ENCODE results near the gene OLIG1.

The OLIG1 gene

DNA sequence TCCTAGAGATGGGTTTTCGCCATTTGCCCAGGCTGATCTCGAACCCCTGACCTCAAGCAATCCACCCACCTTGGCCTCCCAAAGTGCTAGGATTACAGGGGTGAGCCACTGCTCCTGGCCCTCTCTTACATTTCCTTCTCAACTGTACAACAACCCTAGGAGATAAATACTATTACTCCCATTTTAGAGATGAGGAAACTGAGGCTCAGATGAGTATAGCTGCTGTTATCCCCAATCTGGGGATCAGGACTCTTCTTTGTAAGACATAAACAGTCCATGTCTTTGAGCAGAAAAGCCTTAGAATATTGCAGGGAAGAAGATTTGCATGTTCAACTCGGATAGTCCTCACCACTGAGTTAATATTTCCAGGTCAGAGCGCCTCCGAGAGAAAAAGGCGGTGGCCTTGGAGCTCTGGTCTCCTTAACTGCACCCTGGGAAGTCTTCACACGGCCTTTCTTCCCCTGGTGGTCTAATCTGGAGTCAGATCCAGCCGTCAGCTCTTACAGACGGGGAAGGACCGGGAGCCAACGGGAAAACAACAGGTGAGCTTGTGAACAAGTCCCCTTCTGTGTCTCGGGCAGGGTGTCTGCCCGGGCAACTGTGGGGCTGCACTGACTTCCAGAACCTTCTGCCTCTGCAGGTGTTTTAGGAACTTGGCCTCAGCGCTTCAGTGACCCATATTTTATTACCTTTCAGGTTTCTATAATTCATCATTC lies 5.9 kb upstream of the OLIG1 start:
- DNase-seq (ENCODE audit: low spot score): no peak

DNA sequence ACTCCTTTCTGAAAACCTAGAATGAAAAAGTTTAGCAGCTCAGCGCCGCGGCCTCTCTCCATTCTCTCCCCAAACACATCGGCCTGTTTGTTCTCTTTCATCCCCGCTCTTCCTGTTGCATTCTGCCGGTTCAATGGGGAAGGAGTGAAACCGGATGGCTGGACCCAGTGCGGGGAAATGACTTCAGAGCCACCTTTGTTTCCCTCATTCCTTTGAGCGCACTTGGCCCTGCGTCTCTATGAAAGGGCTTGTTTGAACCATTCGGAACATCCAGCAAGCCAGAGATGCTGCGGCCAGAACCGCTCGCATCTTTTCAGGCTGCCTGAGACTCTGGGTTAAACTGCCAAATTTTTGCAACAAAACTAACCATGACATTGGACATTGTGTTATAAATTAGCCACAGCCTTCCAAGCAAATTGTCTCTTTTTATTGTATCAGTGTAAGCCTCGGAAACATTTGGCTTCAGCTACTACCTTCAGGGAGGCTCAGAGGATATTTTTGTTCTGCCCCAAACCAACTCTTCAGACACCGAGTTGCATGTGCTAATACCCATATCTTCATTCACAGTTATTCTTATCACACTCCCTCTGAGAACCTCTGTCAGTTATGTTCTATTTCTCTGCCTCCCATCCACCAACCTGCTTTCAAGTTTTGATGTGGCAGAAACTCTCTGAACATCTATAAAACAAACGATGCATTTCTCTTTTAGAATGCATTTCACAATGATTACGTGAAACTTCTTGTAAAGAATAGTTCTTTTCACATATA lies 5.1 kb upstream of the OLIG1 start:
- no peak for DNase-seq (ENCODE audit: low spot score)

DNA sequence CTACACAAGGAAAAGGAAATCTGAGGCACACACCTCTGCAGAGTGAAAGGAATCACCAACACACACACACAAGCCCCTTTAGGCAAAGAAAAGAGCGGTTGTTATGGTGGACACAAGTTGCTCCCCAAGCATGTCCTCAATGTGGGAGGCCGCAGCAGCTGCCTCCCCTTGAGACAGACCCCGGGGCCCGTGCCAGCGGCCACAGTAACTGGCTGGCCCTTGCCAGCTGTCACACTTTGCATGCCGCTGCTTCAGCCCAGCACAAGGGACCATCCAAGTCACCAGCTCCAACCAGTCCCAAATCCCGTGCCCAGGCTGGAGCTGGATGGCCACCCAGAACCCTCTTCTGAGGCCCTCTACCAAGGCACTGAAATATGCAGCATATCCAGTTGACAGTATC lies 2.9 kb upstream of the OLIG1 start:
- no peak for DNase-seq (ENCODE audit: low spot score)

DNA sequence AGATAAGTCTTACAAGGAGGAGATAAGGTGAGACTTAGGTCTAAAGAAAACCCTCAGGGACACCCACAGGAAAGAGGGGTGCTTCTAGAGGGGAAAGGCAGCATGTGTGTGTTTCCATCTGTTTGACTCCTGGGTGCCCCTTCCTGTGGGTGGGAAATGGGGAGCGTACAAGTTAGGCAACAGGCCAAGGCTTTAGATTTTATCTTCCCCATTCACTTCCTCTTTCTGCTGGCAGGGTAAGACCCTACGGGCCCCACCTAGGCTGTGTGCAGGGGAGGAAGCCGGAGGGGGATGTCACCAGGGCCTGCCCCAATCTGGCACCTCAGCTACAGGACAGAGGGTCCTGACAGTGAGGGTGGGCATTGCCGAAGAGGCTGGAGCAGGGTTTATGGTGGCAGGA lies 2.5 kb upstream of the OLIG1 start:
- DNase-seq (ENCODE audit: low spot score): no peak

DNA sequence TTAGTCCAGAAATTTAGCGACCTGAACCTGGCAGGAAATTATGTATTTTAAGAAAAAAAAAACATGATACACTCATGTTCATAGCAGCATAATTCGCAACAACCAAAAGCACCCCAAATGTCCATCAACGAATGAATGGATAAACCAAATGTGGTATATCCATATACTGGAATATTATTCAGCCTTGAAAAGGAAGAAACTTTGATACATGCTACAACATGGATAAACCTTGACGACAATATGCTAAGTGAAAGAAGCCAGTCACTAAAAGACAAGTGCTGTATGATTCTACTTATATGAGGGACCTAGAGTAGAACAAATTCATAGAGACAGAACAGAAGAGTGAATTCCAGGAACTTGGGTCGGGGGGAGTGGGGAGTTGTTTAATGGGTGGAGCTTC lies 698 bp upstream of the OLIG1 start:
- no peak for DNase-seq (ENCODE audit: low spot score)

DNA sequence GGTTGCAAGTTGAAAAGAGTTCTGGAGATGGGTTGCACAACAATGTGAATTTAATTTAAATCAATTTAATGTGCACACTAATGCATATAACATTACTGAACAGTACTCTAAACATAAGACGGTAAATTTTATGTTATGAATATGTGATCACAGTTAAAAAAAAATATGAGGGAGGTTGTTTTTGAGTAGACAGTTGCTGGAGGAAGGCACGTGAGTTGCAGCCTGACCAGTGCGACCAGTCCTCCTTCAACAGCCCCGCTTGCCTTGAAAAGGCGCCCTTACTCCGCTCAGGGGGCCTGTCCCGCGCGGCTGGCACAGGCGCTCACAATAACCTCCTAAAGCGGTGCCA lies 322 bp upstream of the OLIG1 start:
- no peak for DNase-seq (ENCODE audit: low spot score)

DNA sequence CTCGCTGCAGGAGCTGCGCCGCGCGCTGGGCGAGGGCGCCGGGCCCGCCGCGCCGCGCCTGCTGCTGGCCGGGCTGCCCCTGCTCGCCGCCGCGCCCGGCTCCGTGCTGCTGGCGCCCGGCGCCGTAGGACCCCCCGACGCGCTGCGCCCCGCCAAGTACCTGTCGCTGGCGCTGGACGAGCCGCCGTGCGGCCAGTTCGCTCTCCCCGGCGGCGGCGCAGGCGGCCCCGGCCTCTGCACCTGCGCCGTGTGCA lies 730 bp downstream of the OLIG1 start:
- no peak for DNase-seq (ENCODE audit: low spot score)

DNA sequence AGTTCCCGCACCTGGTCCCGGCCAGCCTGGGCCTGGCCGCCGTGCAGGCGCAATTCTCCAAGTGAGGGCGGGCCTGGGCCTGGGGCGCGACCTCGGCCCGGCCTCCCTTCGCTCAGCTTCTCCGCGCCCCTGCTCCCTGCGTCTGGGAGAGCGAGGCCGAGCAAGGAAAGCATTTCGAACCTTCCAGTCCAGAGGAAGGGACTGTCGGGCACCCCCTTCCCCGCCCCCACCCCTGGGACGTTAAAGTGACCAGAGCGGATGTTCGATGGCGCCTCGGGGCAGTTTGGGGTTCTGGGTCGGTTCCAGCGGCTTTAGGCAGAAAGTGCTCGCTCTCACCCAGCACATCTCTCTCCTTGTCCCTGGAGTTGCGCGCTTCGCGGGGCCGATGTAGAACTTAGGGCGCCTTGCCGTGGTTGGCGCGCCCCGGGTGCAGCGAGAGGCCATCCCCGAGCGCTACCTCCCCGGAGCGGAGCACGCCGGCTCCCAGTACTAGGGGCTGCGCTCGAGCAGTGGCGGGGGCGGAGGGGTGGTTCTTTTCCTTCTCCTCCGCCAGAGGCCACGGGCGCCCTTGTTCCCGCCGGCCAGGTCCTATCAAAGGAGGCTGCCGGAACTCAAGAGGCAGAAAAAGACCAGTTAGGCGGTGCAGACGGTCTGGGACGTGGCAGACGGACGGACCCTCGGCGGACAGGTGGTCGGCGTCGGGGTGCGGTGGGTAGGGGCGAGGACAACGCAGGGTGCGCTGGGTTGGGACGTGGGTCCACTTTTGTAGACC lies 1.2 kb downstream of the OLIG1 start:
- DNase-seq (ENCODE audit: low spot score): no peak

DNA sequence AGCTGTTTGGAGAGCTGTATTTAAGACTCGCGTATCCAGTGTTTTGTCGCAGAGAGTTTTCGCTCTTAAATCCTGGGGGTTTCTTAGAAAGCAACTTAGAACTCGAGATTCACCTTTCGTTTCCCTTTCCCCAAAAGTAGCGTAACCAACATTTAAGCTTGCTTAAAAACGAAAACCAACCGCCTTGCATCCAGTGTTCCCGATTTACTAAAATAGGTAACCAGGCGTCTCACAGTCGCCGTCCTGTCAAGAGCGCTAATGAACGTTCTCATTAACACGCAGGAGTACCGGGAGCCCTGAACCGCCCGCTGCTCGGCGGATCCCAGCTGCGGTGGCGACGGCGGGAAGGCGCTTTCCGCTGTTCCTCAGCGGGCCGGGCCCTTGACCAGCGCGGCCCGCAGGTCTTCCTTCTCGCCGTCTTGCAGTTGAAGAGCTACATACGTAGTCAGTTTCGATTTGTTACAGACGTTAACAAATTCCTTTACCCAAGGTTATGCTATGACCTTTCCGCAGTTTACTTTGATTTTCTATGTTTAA lies 1.9 kb downstream of the OLIG1 start:
- no peak for DNase-seq (ENCODE audit: low spot score)

DNA sequence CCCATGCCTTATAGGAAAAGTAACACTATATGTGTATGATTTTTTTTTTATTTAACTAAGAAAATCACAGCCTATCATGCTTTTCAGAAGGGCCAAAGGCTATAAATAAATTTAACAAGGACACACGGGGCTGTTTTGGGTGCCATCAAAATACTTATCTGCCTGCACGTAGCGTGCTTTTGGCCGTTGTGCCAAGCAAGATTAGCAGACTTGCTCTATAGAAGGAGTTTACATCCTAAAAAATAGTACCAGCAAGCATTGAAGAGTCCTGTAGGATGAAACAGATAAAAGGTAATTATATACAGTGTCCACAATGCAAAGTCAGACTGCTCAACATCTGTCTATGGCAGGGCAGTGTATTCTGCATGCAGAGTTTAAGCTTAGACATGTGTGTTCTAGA lies 3.7 kb downstream of the OLIG1 start:
- no peak for DNase-seq (ENCODE audit: low spot score)

DNA sequence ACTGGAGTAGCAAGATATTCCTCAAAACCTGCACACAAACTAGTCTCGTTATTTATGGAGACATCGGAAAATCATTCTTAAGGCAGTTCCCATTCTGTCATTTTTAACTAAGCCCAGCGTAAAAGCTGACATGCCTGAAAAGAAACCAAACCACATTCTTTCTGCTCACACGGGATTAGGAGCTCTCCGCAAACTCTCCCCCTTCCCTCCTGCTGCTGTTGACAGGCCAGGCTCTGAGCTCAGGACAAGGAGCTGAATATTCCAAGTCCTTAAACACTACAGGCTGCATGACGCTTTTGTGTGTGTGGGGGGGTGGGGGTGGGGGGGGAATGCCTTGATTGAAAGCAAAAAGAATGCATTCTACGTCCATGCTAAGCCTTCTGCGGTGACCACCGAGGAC lies 5.2 kb downstream of the OLIG1 start:
- DNase-seq (ENCODE audit: low spot score): no peak

DNA sequence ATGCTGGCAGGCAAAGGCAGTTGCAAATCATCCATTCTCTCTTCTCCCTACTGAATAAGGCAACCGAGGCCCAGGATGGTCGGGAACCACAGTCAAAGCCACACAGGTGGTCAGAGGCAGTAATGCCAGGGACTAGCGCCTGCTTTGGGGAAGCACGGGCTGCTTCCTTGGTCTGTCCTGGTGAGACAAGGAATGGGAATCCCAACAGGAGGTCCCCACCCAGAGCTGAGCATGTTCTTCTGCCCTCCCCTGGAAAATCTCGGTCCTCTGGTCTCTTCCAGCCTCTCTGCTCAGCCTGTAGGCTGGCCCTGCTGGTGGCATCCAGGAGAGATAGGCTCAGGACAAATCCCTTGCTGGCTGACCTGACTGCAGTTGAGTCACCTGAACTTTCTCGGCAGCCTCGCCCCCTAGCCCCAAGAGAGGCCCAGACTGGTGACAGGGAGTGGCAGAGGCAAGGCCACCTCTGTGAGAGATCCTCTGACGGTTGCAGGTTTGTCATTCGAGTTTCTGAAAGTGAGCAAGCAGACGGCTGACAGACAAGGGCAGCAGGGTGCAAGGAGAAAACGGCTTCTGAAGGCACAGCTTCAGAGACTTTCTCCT lies 5.8 kb downstream of the OLIG1 start:
- DNase-seq (ENCODE audit: low spot score): no peak

DNA sequence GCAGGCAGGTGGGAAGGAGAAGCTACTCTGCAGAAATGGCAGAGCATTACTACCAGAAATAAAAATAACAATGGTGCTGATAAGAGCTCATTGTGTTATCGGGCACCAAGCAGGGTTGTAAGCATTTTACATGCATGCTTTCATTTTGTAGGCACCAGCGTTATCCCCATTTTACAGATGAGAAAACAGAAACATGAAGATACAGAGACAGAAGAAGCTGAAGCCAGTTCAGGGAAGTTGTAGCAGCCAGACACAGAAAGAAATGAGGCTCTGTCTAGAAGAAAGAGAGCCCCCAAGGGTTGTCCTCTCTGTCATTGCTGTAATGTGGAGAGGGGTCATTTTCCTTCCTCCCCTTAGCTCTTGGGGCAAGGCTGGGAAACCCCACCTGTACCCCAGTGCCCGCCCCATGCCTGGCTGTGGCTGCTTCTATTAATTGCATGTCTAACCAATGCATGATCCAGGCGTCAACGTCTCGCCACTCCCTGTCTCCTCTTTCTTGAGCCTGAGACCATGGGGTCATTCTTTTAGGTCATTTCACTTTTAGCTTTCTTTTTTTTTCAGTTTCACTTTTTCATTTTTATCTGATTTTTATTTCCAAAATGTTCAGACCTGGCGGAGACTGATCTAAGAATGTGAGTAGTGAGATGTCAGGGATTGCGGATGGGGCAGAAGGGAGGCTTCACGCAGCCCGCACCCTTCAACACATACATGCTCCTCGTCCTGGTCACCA lies 6.8 kb downstream of the OLIG1 start:
- no peak for DNase-seq (ENCODE audit: low spot score)

DNA sequence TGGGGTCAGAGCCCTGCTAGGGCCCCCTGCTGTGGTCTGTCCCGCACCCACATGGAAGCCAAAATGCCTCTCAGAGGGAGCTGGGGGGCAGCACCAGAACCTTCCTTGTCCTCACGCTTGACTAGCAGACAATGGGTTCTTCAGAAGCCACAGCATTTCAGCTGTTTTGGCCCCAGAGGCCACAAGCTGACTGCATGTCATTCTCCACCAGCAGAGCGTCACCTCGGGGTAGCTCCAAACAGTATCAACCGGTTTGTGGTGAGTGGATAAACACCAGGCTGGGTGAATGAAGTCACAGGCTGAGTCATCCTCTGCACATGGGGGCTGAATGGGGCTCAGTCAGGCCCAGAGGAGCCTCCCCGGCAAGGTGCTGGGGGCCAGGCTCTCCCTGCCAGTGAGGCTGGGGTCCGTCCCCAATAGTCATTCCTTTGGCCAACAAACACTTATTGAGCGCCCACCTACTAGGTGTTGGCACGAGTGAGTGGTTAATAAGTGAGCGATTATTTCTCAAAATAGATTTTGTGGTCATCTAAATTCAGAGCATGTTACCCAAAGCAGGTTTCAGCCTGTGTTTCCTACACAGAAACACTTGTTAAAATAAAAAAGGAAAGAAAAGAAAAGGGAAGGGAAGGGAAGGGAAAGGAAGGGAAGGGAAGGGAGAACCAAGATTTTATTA lies 9.1 kb downstream of the OLIG1 start:
- no peak for DNase-seq (ENCODE audit: low spot score)

DNA sequence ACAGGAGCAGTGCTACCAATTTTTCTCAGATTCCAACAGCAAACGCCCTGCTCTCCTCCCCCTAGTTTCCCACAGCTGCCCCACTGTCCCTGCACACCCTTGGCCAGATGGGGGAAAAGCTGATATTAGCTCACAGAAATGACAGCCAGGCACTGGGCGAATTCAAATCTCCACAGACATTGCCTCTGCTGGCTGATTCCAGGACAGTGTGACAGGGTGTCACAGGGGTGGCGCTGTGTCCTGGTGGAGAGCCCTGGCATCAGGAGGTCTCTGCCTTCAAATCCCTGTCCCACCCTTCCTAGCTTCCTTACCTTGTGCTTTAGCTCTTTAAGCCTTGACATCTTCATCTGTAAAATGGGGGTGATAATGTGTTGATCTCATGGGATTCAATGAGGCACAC lies 10.4 kb downstream of the OLIG1 start:
- DNase-seq (ENCODE audit: low spot score): no peak

DNA sequence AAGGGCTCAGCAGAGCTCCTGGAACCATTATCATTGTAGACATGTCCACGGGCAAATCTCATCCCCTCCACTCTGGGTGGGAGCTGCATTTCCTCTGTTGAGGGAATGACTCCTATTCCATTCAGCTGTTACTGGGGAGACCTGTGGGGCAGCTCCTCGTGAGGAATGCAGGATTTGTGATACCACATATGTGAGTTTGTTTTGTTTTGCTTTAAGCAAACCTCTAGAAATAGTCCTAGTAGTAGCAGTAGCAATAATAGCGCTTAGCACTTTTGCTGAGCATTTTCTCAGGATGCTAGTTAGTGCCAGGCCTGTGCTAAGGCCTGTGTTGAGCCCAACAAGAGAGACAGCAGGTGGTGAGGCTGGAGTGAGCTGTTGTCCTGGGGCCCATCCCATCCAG lies 10.8 kb downstream of the OLIG1 start:
- DNase-seq (ENCODE audit: low spot score): no peak

DNA sequence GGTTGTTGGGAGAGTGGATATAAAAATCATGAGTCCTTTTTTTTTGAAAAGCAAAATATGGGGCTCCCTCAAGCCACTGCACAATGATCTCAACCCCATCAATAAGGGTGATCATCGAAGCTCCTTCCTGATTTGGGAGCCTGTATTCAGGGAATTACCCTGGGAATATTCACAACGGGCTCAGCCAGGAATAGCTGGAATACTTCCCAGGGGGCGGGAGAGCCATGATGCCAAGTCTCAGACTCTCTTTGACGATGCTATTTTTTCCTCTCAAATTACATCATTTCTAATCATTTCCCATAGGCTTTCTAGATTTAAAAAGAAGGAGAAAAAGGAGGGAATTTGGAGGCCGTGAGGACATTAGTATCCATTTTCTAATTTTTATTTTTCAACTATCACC lies 18.4 kb downstream of the OLIG1 start:
- no peak for DNase-seq (ENCODE audit: low spot score)

DNA sequence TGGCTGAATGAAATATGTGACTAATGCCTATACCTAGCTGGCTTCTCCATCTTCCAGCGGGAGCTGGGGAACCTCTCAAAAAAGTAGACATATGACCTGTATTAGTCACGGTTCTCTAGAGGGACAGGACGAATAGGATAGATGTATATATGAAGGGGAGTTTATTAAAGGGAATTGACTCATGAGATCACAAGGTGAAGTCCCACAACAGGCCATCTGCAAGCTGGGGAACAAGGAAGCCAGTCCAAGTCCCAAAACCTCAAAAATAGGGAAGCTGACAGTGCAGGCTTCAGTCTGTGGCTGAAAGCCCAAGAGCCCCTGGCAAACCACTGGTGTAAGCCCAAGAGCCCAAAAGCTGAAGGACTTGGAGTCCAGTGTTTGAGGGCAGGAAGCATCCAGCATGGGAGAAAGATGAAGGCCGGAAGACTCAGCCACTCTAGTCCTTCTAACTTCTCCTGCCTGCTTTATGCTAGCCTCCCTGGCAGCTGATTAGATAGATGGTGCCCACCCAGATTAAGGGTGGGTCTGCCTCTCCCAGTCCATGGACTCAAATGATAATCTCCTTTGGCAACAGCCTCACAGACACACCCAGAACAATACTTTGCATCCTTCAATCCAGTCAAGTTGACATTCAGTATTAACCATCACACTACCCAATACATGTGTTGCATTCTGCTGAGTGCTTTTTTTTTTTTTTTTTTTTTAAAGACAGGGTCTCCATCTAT lies 19.6 kb downstream of the OLIG1 start:
- no peak for DNase-seq (ENCODE audit: low spot score)

DNA sequence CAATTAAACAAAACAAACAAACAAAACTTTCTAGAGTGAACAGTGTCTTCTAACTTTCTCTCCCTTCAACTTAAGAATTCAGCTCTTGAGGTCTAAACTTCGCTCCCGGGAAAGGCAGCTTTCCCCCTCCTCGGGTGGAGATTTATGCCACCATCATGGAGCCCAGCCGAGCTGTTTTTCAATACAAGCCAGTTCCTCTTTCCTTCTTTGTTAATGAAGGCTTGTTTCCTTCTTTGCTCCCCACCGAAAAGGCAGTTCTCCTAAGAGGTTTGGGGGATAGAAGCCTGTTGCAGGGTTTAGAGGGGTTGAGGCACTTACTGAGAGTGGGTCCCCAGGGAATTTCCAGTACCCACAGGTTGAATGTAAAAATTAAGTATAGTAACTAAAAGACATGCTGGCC lies 26.5 kb downstream of the OLIG1 start:
- DNase-seq (ENCODE audit: low spot score): no peak

DNA sequence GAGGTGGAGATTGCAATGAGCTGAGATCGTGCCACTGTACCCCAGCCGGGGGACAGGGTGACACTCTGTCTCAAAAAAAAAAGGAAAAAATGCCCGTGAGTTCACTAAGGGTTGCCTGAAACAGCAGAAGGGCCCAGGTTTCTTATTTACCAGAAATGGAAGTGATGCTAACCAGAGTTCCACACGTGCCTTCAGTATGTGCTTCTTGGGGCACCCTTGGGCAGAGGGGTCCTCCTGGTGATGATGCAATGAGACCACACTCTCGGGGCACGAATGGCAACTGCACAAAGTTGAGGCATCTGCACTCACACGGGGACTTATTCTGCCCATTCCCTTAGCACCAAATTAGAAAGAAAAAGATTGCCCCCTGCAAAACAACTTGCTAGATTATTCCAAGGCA lies 29.2 kb downstream of the OLIG1 start:
- DNase-seq (ENCODE audit: low spot score): no peak

All from cerebellar cortex (tissue), 1 donor.